H1 (cell line): Measurements from ENCODE around the gene ACOT7. TPM values are rescaled to one million over a fixed set of nuclear protein-coding genes. Genes with fewer than 3 reads are reported as not detected.

Experiments
- CTCF ChIA-PET: fragments of 300-600 bp; sonication (Branson Sonifier 250); formaldehyde crosslinking; loops from one replicate; lab custom pipeline; 2021; ENCODE audit not compliant: partially characterized antibody; lab: Charles Lee
- POLR2A ChIA-PET: fragments of 300-600 bp; sonication (Branson Sonifier 250); formaldehyde crosslinking; loops from one replicate; lab custom pipeline; 2021; ENCODE audit warnings: inconsistent platforms; ENCODE audit not compliant: partially characterized antibody; lab: Charles Lee
- DNase-seq, 2 experiments: peaks; one replicate each; pipeline versions ENCODE4 v3.0.0 to v3.0.0-alpha.2; 2010 to 2022; ENCODE audit warnings: low spot score in 2 of 2, low read depth in 1 of 2, mixed read lengths in 1 of 2
- FAIRE-seq: peaks from 2 replicates; lab custom pipeline; 2011; peaks lifted over from hg19 to GRCh38; lab: Jason Lieb, UNC
- H2AFZ ChIP-seq: 2 replicates; pipeline ENCODE4 v1.8.1; 2012; ENCODE audit warnings: low read length, inconsistent platforms
- H2AK5ac ChIP-seq: 2 replicates; pipeline ENCODE4 v1.6.1; 2013; ENCODE audit warnings: low read depth, low read length
- H2BK120ac ChIP-seq: replicated peaks from 2 replicates; pipeline ENCODE3; 2013; ENCODE audit warnings: low read depth, low read length, inconsistent platforms
- H2BK12ac ChIP-seq: 2 replicates; pipeline ENCODE4 v1.6.1; 2013; ENCODE audit warnings: low read depth, low read length
- H2BK15ac ChIP-seq: 2 replicates; pipeline ENCODE4 v1.6.1; 2013; ENCODE audit warnings: low read length
- H2BK20ac ChIP-seq: 2 replicates; pipeline ENCODE4 v1.6.1; 2013; ENCODE audit warnings: low read length
- H2BK5ac ChIP-seq: 2 replicates; pipeline ENCODE4 v1.6.1; 2013; ENCODE audit warnings: low read depth, low read length
- H3K14ac ChIP-seq: 2 replicates; pipeline ENCODE4 v1.6.1; 2013; ENCODE audit warnings: inconsistent platforms; ENCODE audit not compliant: insufficient read length
- H3K18ac ChIP-seq: 2 replicates; pipeline ENCODE4 v1.6.1; 2013; ENCODE audit warnings: low read length; ENCODE audit errors: extremely low read depth
- H3K23ac ChIP-seq: 2 replicates; pipeline ENCODE4 v1.6.1; 2013; ENCODE audit warnings: inconsistent platforms; ENCODE audit not compliant: insufficient read length
- H3K23me2 ChIP-seq: 2 replicates; pipeline ENCODE4 v1.6.1; 2013; ENCODE audit warnings: low read depth, low read length
- H3K27ac ChIP-seq: 2 replicates; pipeline ENCODE4 v1.6.1; 2011; ENCODE audit warnings: low read depth, low read length, inconsistent platforms
- H3K27me3 ChIP-seq, 4 experiments: replicated peaks in 1 of 4; 1 replicate in 1 of 4; 2 replicates in 3 of 4; pipeline versions ENCODE4 v1.6.1 to v1.8.1; 2011 to 2013; ENCODE audit warnings: low read length in 3 of 4, mild to moderate bottlenecking in 3 of 4, inconsistent platforms in 2 of 4, mixed read lengths in 2 of 4, moderate library complexity in 1 of 4; ENCODE audit not compliant: control insufficient read depth in 3 of 4, insufficient read depth in 3 of 4; ENCODE audit errors: extremely low read depth in 1 of 4
- H3K36me3 ChIP-seq, 4 experiments: 2 replicates each; pipeline versions ENCODE4 v1.6.1 to v1.8.1; 2011 to 2013; ENCODE audit warnings: mild to moderate bottlenecking in 4 of 4, low read length in 3 of 4, moderate library complexity in 2 of 4, control low read depth in 1 of 4, inconsistent platforms in 1 of 4; ENCODE audit not compliant: insufficient read depth in 4 of 4, control insufficient read depth in 2 of 4
- H3K4ac ChIP-seq: replicated peaks from 2 replicates; pipeline ENCODE3; 2013; ENCODE audit warnings: low read length, low read depth, mixed read lengths, inconsistent platforms; ENCODE audit not compliant: insufficient read length
- H3K4me1 ChIP-seq, 4 experiments: replicated peaks in 1 of 4; 1 replicate in 1 of 4; 2 replicates in 3 of 4; pipeline versions ENCODE4 v1.6.1 to v1.8.1; 2011 to 2013; ENCODE audit warnings: low read length in 3 of 4, inconsistent platforms in 2 of 4, mixed read lengths in 1 of 4; ENCODE audit not compliant: insufficient read depth in 4 of 4, control insufficient read depth in 3 of 4
- H3K4me2 ChIP-seq, 2 experiments: 2 replicates each; pipeline versions ENCODE4 v1.6.1 to v1.8.1; 2011 to 2013; ENCODE audit warnings: low read depth in 2 of 2, low read length in 2 of 2, control low read depth in 1 of 2, inconsistent platforms in 1 of 2, mild to moderate bottlenecking in 1 of 2; ENCODE audit not compliant: insufficient read depth in 1 of 2
- H3K4me3 ChIP-seq, 4 experiments: fragments of 200-600, 300-600 bp in 1 of 4; sonication (generic), shearing (Covaris generic), sonication (Bioruptor Twin) in 1 of 4; 2 replicates each; pipeline versions ENCODE4 v1.5.1 to v1.8.1; 2011 to 2016; ENCODE audit warnings: low read length in 4 of 4, low read depth in 3 of 4, control low read depth in 2 of 4, inconsistent platforms in 2 of 4, mild to moderate bottlenecking in 2 of 4, mixed read lengths in 1 of 4, moderate library complexity in 1 of 4; ENCODE audit not compliant: insufficient read depth in 2 of 4; ENCODE audit errors: extremely low read depth in 1 of 4
- H3K56ac ChIP-seq: replicated peaks from 2 replicates; pipeline ENCODE3; 2013; ENCODE audit warnings: low read depth, mild to moderate bottlenecking, mixed read lengths, low read length, inconsistent platforms; ENCODE audit not compliant: insufficient read length
- H3K79me1 ChIP-seq: 2 replicates; pipeline ENCODE4 v1.6.1; 2013; ENCODE audit warnings: low read depth, low read length, control low read depth
- H3K79me2 ChIP-seq, 2 experiments: 2 replicates each; pipeline versions ENCODE4 v1.6.1 to v1.8.1; 2012 to 2013; ENCODE audit warnings: low read length in 2 of 2, mild to moderate bottlenecking in 2 of 2, inconsistent platforms in 1 of 2; ENCODE audit not compliant: insufficient read depth in 2 of 2, control insufficient read depth in 1 of 2
- H3K9ac ChIP-seq, 4 experiments: replicated peaks in 1 of 4; 1 replicate in 1 of 4; 2 replicates in 3 of 4; pipeline versions ENCODE4 v1.6.1 to v1.8.1; 2011 to 2013; ENCODE audit warnings: low read depth in 3 of 4, low read length in 3 of 4, control low read depth in 2 of 4, mild to moderate bottlenecking in 2 of 4, moderate library complexity in 2 of 4, inconsistent platforms in 1 of 4; ENCODE audit errors: extremely low read depth in 1 of 4
- H3K9me3 ChIP-seq, 2 experiments: 2 replicates each; pipeline versions ENCODE4 v1.6.1 to v1.8.1; 2012 to 2013; ENCODE audit warnings: mild to moderate bottlenecking in 2 of 2, moderate library complexity in 2 of 2, control low read depth in 1 of 2, inconsistent platforms in 1 of 2, low read depth in 1 of 2, low read length in 1 of 2, mixed read lengths in 1 of 2; ENCODE audit not compliant: insufficient read depth in 2 of 2
- H4K20me1 ChIP-seq, 2 experiments: replicated peaks in 1 of 2; 2 replicates each; pipeline versions ENCODE3 to v1.8.1; 2011 to 2013; ENCODE audit warnings: inconsistent platforms in 2 of 2, low read length in 2 of 2, mild to moderate bottlenecking in 1 of 2; ENCODE audit not compliant: insufficient read depth in 2 of 2, control insufficient read depth in 1 of 2
- H4K5ac ChIP-seq: 2 replicates; pipeline ENCODE4 v1.6.1; 2013; ENCODE audit warnings: low read length, low read depth, mixed read lengths, inconsistent platforms; ENCODE audit not compliant: insufficient read length
- H4K8ac ChIP-seq: 2 replicates; pipeline ENCODE4 v1.8.0; 2013; ENCODE audit warnings: mild to moderate bottlenecking, moderate library complexity, low read length, inconsistent platforms; ENCODE audit not compliant: insufficient read depth; ENCODE audit errors: extremely low read depth
- H4K91ac ChIP-seq: replicated peaks from 2 replicates; pipeline ENCODE3; 2013; ENCODE audit warnings: low read length, mixed read lengths, inconsistent platforms; ENCODE audit not compliant: insufficient read length
- CEBPB ChIP-seq: IDR thresholded peaks from 2 replicates; pipeline ENCODE4 v1.6.1; 2012; ENCODE audit warnings: low read depth, low read length
- E2F6 ChIP-seq: IDR thresholded peaks from 2 replicates; pipeline ENCODE4 v1.6.1; 2012; ENCODE audit warnings: inconsistent platforms
- EP300 ChIP-seq, 2 experiments: IDR thresholded peaks; 1 replicate in 1 of 2; 2 replicates in 1 of 2; pipeline ENCODE4 v1.6.1; 2011 to 2012; ENCODE audit warnings: low read depth in 2 of 2, low read length in 2 of 2, mild to moderate bottlenecking in 2 of 2, borderline replicate concordance in 1 of 2, inconsistent platforms in 1 of 2, moderate library complexity in 1 of 2
- KDM4A ChIP-seq: IDR thresholded peaks from one replicate; pipeline ENCODE4 v1.7.1; 2012; ENCODE audit warnings: low read depth, mild to moderate bottlenecking, moderate library complexity, low read length, inconsistent platforms; ENCODE audit not compliant: severe bottlenecking
- MAX ChIP-seq: IDR thresholded peaks from 2 replicates; pipeline ENCODE4 v1.6.1; 2012; ENCODE audit warnings: inconsistent platforms
- NANOG ChIP-seq: IDR thresholded peaks from 2 replicates; pipeline ENCODE4 v1.6.1; 2011; ENCODE audit warnings: low read length, low read depth, mild to moderate bottlenecking, inconsistent platforms; ENCODE audit not compliant: insufficient read depth, poor library complexity, severe bottlenecking
- RAD21 ChIP-seq, 2 experiments: IDR thresholded peaks in 1 of 2; conservative IDR thresholded peaks in 1 of 2; 2 replicates each; pipeline ENCODE4 v1.6.1; 2011; ENCODE audit warnings: low read depth in 2 of 2, low read length in 2 of 2, improper control_type of control experiment in 1 of 2, inconsistent platforms in 1 of 2, mild to moderate bottlenecking in 1 of 2, moderate library complexity in 1 of 2
- SAP30 ChIP-seq: fragments of 300-600 bp; sonication (generic); IDR thresholded peaks from 2 replicates; pipeline ENCODE4 v1.7.1; 2012; ENCODE audit warnings: low read length, moderate library complexity, mild to moderate bottlenecking, inconsistent platforms; ENCODE audit not compliant: insufficient read depth, insufficient replicate concordance
- WGBS, 2 experiments: shearing (Covaris generic) in 1 of 2; methylation state at CpG; one replicate each; pipeline versions ENCODE4 v1.1.6 to v1.1.7; 2013 to 2015; ENCODE audit warnings: low lambda C conversion rate in 2 of 2, mixed read lengths in 2 of 2, inconsistent platforms in 1 of 2, low coverage in 1 of 2, missing lambda C conversion rate in 1 of 2; ENCODE audit not compliant: insufficient replicate concordance in 2 of 2, insufficient coverage in 1 of 2, insufficient read length in 1 of 2; ENCODE audit errors: extremely low coverage in 1 of 2, missing lambda C conversion rate in 1 of 2; 5-methylcytosine and 5-hydroxymethylcytosine counted together
- polyA plus RNA-seq, 7 experiments: library from polyadenylated mRNA; depleted of rRNA in 3 of 7; stranded (reverse) in 5 of 7; unstranded in 2 of 7; fragments of >200 nt in 5 of 7; fragments of 200-250 nt in 2 of 7; gene quantifications; 1 replicate in 5 of 7; 2 replicates in 1 of 7; 4 replicates in 1 of 7; pipeline versions ENCODE4 v1.2.1 to v1.2.3, GENCODE V29; 2011 to 2013; ENCODE audit warnings: missing spikeins in 2 of 7, mixed read lengths in 2 of 7
- total RNA-seq: library from RNA; stranded (reverse); fragmentation: NEBNext Ultra II Directional; extraction: Animal tissue kit (Norgen Biotek cat#: 25700); gene quantifications from 2 replicates; pipeline ENCODE4 v1.2.1, GENCODE V29; 2021

Gene ACOT7
- total and polyA plus RNA-seq, 2 of the 8 experiments (the other 6 are each of a cell fraction or from before 2014, with no cell fraction given), result 151 to 214 TPM

- Histone ChIP-seq H3K27me3 (no peaks in the 10 kb centered on the region), H3K18ac (peak overlapping the region; percentile 60; the same call in 1 of the 2 replicates), H3K36me3 (no peaks in the 10 kb centered on the region), H2BK20ac (no peak overlapping the region), H3K4me1 (peaks cover 3 to 27% (median 14%) of the 10 kb centered on the region in 4 experiments), H4K8ac (0 out of 2 replicates have a peak overlapping the region, but pooled peaks have one; percentile 39), H4K91ac (no peak overlapping the region), H3K79me1 (peaks cover 20% of the 10 kb centered on the region), H3K9ac (no peak overlapping the region), H2BK12ac (no peak overlapping the region), H2BK15ac (no peak overlapping the region), H3K23me2 (no peaks in the 10 kb centered on the region), H3K14ac (no peak overlapping the region), H3K23ac (no peak overlapping the region), H3K9me3 (no peaks in the 10 kb centered on the region), H4K5ac (no peak overlapping the region), H3K4ac (no peak overlapping the region), H3K4me3 (no peak overlapping the region), H2BK120ac (no peak overlapping the region), H3K27ac (0 out of 2 replicates have a peak overlapping the region, but pooled peaks have one; percentile 21), H2AK5ac (no peak overlapping the region), H2AFZ (no peak overlapping the region), H3K56ac (no peak overlapping the region), H3K79me2 (peaks cover 0 to 41% of the 10 kb centered on the region in 2 experiments; a peak in 3 of 4 replicates), H3K4me2 (peak overlapping the region in 1 of 2 experiments; percentile 9; a peak in 1 of 4 replicates), H2BK5ac (no peak overlapping the region; the same call in 1 of the 2 replicates), H4K20me1 (peaks cover 7 to 27% of the 10 kb centered on the region in 2 experiments)
- POLR2A ChIA-PET, result interaction anchor here (1.1 kb wide), 1 partner anchor 39 kb away, joined by 4 read pairs; no protein-coding TSS in a partner anchor
- DNase-seq (peak in 1 of 2 experiments; percentile 57), FAIRE-seq (no peak)
- CTCF ChIA-PET, result interaction anchor here (0.5 to 34.3 kb wide), 12 partner anchors 10 to 327 kb away, joined by 3 to 1769 read pairs (median 8); partner anchors contain the start of genes ACOT7, HES2 and HES3
- WGBS, 2 experiments, result 80% methylated on average over 11 of the region's 13 CpGs; no CpG with 5 or more reads in 1 of the 2 experiments
- TF ChIP-seq E2F6 (no peak), NANOG (no peak), CEBPB (no peak), RAD21 (IDR thresholded peaks at IDR 0.05 in 1 of 2, conservative IDR thresholded peaks at IDR 0.05 in 1 of 2; ENCODE audit: low read depth in 2 of 2, low read length in 2 of 2) (no peak), EP300 (IDR thresholded peaks at IDR 0.05; ENCODE audit: borderline replicate concordance in 1 of 2, low read depth in 2 of 2, low read length in 2 of 2) (no peak), KDM4A (no peak), MAX (no peak), SAP30 (no peak)
These were observed 34.1 kb downstream of the ACOT7 start for GRCh38 chr1:6359216-6360116.
